GM23248 (cell line): ENCODE results near the gene ZNF383.
"Not testable (repeated sequence)": the region's sequence is repeated elsewhere in the genome, so short reads cannot be mapped to it uniquely, and the experiment has no call there.

Experiments used
- EZH2 ChIP-seq: fragments of 200-600 bp; sonication (generic); IDR thresholded peaks from 2 replicates; pipeline ENCODE4 v1.6.1; 2018; ENCODE audit warnings: antibody characterized with exemption, mild to moderate bottlenecking; ENCODE audit not compliant: insufficient read depth, poor library complexity, severe bottlenecking
- EZH2phosphoT487 ChIP-seq: fragments of 200-600 bp; sonication (generic); IDR thresholded peaks from 2 replicates; pipeline ENCODE4 v1.6.1; 2018; ENCODE audit warnings: antibody characterized with exemption, moderate library complexity, mild to moderate bottlenecking, low read depth; ENCODE audit not compliant: insufficient read depth

DNA sequence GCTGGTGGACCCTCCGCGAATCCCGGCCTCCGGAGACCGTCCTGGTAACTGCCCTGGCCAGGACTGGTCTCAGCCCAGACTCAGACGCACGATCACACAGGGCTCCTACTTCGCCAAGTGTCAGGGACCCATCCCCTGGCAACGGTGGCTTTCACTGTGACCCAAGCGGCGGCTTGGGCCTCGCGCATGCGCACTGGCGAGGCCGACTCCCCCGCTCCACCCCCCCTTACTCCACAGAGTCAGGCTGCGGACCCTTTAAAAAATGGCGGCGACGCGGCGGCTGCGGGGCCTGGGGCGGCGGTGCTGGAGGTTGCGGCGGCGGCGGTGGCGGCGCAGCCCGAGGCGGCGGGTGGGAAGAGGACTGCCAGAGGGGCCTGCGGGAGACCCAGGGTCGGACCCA lies 66.0 kb downstream of the ZNF383 start:
- not testable (repeated sequence) for TF ChIP-seq EZH2, EZH2phosphoT487
